ENCODE data around the gene GCC2. TPM values are rescaled to one million over a fixed set of nuclear protein-coding genes. Genes with fewer than 3 reads are reported as not detected.
"Not testable (repeated sequence)": the region's sequence is repeated elsewhere in the genome, so short reads cannot be mapped to it uniquely, and the experiment has no call there.

Gene GCC2, protein sequence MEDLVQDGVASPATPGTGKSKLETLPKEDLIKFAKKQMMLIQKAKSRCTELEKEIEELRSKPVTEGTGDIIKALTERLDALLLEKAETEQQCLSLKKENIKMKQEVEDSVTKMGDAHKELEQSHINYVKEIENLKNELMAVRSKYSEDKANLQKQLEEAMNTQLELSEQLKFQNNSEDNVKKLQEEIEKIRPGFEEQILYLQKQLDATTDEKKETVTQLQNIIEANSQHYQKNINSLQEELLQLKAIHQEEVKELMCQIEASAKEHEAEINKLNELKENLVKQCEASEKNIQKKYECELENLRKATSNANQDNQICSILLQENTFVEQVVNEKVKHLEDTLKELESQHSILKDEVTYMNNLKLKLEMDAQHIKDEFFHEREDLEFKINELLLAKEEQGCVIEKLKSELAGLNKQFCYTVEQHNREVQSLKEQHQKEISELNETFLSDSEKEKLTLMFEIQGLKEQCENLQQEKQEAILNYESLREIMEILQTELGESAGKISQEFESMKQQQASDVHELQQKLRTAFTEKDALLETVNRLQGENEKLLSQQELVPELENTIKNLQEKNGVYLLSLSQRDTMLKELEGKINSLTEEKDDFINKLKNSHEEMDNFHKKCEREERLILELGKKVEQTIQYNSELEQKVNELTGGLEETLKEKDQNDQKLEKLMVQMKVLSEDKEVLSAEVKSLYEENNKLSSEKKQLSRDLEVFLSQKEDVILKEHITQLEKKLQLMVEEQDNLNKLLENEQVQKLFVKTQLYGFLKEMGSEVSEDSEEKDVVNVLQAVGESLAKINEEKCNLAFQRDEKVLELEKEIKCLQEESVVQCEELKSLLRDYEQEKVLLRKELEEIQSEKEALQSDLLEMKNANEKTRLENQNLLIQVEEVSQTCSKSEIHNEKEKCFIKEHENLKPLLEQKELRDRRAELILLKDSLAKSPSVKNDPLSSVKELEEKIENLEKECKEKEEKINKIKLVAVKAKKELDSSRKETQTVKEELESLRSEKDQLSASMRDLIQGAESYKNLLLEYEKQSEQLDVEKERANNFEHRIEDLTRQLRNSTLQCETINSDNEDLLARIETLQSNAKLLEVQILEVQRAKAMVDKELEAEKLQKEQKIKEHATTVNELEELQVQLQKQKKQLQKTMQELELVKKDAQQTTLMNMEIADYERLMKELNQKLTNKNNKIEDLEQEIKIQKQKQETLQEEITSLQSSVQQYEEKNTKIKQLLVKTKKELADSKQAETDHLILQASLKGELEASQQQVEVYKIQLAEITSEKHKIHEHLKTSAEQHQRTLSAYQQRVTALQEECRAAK (N-terminal part only)
- 8.0 and 10.3 TPM in 2 replicates for total RNA-seq (2014; rRNA removed; shearing (Covaris generic))
- polyA plus RNA-seq (2015; cell fraction: cytosol; rRNA removed): 8.6 and 14.3 TPM in 2 replicates
- 23.9 and 29.6 TPM in 2 replicates for polyA plus RNA-seq (2015; cell fraction: nucleus; rRNA removed)

DNA sequence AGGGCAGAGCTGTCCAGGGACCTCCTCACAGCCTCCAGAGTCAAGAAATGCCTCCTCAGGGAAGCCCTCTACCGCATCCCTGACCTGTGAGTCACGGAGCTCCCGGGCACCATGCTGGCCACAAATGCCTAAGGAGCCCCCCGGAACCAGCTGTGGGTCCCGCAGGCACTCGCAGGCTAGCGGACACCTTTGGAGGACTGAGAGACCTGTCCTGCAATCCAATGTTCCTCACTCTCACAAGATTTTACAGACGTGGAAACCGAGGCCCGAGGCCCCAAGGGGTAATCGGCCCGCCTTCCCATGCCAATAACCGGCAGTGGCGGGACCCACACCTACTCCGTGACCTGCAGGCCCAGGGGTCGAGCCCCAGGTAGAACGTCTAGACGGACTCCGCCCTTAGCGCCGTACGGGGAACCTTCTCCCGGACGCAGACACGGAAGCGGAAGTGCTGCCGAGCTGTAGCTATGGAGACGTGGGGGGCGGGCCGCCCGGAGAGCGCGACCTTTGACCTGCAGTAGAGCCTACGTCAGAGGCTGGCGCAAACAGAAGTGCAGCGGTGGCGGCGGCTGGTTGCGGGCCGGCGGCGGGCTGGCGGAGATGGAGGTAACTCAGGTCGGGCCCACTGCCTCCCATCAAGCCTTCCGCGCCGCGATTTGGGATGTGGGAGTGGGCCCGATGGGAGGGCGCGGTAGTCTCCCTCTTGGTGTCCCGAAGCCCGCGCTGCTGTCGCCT is at the start of gene GCC2:
TSS of gene GCC2 (plus strand) at position 529 of the 732 bp plus-strand sequence. CDS start at position 598, 69 bp downstream.
- DNase-seq (ENCODE audit: low read depth): peak; percentile 87

DNA sequence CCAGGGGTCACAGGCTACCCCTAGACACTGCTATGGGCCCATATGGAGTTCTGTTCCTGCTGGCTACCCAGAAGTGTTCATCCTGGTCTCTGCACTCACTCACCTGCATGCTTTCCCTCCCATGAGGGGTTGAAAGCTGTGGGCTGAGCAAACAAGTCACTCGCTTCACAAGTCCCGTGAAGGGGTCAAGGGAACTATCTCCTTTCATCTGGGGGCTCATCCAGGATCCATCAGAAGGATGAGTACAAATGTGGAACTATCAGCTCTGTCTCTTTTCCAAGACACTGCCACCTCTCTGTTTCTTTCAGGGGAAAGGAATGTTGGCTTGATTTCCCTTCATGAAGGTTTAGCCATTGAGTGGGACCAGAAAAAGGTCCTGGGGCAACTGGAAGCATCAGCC is 49.5 kb upstream of the GCC2 start:
- DNase-seq (ENCODE audit: low read depth): no peak

DNA sequence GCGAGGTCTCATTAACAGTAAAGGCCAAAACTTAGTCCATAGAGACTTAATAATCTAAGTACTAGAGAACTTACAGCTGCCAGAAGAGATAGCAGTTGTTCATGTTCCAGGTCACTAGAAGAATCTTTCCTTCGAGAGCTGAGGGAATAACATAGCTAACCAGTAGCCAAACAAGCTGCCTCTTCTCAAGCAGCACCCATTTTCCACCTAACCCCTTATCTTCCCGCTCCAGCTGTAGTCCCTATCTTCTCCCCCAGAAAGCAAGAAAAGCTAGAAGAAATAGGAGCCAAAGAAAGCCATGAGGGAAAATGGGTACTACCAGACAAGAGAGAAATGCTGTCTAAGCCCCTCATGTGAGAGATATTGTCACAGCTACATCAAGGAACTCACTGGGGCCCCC is 47.2 kb upstream of the GCC2 start:
- no peak for DNase-seq (ENCODE audit: low read depth)

DNA sequence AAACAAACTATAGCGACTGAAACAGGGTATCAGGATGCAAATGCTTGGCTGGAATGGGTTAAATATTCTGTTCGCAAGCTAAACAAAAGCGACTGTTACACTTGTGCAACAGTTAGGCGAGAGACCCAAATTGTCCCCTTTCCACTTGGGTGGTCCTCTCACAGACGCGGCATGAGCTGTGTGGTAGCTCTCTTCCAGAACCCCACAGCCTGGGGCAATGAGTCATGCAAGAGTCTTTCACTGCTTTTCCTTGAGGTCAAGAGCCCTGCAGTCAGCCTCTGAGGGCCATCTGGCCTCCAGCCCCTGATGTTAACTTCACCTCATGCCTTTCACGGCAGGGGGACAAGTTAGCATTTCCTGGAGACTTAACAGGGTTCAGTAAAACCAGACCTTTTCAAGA is 45.5 kb upstream of the GCC2 start:
- peak; percentile 37 for DNase-seq (ENCODE audit: low read depth)

DNA sequence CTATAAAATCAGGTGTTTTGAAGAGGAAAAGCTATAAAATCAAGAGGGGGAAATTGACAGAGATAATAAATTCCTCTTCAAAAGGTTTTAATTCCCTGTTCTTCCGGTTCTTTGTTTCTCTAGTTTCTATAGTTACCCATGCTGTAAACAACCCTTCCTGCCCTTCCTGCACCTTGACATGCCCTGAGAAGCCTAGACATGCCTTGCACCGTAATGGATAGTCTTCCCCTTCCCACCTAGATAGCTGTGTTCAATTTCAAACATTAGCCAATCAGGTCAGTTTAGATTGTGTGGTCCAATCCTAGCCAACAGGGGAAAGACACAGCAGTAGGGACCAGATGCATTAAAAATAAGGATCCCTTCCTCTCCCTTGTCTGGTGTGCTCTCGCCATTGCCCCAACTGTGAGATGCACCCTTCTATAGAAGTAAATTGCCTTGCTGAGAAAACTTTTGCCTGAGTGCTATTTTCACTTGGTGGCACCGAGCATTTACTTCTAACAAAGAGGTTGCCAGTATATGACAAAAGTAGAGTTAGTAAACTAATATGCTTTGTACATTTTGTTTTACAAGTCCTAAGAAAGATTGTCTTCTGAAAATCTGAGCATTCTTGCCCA is 44.1 kb upstream of the GCC2 start:
- no peak for DNase-seq (ENCODE audit: low read depth)

DNA sequence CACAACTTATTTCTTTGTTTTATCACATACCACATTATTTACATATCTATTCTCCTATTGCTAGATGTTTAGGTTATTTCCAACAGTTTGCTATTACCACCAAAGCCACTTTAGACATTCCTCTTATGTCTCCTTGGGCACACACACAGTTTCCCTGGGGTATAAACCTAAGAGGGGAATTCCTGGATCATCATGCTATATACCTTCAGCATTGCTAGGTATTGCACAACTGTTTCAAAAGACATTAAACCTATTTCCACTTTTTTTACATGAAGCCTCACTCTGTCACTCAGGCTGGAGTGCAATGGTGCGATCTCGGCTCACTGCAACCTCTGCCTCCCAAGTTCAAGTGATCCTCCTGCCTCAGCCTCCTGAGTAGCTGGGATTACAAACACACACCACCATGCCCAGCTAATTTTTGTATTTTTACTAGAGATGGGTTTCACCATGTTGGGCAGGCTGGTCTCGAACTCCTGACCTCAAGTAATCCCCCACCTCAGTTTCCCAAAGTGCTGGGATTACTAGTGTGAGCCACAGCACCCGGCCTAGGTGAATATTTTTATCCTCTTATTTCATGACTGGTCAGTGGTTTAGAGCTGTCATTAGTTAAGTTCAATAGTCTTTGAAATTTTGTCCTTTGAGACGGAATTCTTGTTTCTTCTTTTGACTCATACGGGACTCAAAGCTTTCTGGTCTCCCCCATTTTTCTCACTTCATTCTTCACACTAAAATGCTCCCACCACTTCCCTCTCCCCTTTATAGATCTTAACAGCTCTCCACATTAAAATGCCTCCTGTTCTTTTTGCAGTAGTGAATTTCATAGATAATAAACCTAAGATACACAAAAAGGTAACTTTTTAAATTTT is 40.9 kb upstream of the GCC2 start:
- no peak for DNase-seq (ENCODE audit: low read depth)

DNA sequence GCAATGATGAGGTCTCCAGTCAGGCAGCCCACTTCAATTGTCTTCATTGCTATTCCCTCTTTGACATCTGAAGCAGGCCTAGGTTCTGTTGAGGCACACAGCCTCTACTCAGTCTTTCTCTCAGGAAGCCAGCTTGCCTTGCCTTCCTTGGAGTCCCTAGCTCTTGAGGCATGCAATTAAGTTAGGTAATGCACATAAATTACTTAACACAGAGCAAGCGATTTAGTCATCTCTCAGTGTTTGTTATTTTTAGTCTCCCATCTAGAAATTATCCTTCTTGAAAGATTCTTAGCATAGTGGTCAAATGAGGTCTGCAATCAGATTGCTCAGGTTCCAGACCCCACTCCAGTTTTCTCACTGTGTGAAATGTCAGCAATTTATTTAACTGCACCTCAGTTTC is 39.2 kb upstream of the GCC2 start:
- no peak for DNase-seq (ENCODE audit: low read depth)

DNA sequence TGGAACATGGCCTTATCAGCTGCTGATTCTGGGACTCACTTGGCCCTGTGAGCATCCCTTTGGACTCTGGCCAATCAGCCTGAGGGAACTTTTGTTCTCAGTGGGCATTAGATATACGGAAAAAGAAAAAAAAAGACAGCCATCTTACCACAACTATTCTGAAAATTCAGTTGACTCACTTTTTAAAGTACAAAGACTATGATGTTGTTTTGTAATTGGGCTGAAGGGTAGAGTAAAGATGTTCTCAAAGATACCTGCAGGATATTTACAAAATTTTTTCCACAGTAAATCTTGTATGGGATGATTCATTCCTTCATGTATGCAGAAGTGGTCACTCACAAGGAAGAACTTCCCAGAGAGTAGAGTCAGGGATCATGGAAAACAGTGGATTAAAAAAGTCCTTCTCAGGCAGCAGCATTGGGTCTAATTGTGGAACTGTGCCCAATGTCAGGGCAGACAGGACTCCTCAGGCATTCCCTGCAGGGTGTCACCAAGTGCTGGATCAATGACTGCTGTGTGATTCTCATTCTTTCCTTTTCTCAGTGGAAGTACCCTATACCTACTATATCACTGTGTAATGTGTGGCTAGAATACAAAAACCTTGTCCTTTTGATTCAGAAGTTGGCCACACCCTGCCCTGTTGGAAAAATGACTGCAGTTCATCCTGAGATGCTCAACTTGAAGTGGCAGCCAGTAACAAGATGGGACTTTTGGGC is 35.9 kb upstream of the GCC2 start:
- DNase-seq (ENCODE audit: low read depth): peak; percentile 95

DNA sequence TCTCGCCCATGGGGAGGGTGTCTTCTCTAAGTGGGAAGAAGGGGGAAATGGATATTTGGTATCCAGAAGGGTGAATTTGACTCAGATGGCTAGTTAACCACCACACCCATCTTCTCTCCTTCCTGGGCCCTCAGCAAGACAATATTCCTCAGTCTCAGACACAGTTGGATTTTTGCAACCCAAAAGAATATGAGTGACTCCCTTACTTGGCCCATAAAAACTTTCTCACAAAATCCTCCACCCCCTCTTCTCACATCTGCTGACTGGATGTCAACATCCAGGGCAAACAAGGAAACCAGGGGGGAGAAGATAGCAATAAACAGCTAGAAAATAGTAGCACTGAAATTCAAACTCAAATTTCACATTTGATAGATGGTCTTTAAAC is 35.3 kb upstream of the GCC2 start:
- DNase-seq (ENCODE audit: low read depth): no peak

DNA sequence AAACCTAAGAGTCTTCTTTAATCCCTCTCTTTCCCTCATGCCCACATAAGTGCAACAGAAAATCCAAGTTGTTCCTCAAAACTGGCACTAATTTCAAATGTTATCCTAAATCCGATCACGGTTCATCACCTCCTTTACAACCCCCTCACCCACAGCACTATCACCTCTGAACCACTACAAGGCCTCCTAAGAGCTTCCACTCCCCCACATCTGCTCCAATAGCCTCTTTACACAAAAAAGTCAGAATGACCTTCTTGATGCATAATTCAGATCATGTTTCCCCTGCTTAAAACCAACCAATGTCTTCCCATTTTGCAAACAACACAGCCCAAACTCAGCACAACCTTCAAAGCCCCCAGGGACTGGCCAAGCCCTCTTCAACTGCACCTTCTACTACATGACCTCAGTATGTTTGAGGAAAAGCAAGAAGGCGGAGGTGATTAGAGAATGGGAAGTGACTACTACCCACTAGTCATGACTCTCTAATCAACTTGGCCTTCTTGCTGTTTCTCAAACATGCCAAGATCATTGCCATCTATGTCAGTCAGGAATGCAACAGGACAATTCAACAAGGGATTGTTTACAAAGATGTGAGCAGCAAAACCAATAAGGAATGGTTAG is 34.6 kb upstream of the GCC2 start:
- no peak for DNase-seq (ENCODE audit: low read depth)

DNA sequence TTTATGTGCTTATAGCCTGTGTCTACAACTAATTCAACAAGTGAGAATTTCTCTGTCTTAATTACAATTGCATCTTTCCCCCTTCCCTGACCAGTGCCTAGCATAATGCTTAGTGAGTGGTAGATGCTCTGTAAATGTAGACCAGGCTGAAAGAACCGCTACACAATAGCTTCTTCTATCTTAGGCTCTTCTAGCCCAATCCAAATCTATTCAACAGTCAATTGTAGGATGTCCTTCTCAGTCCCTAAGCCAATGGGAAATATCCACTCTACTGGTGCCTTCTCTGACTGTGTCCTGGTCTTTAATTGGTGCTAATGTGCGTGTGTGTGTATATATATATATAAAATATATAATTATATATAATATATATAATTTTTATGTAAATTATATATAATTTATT is 34.1 kb upstream of the GCC2 start:
- no peak for DNase-seq (ENCODE audit: low read depth)

DNA sequence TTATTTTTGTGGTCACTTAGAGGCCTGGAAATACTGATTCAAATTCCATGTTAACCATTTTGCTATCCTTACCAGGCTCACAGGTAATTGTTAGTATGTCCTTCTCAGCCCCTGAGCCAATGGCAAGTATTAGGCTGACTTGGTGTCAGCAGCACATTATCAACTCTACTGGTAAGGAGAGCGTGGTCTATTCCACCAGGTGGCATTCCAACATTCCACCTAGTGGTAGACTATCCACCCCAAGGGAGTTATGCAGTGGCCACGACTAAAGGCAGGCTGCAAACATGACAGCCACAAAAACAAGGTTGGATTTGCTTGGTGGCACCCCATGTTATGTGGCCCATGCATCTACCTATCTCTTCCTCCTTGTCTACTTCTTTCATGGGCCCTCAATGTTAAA is 31.8 kb upstream of the GCC2 start:
- DNase-seq (ENCODE audit: low read depth): peak; percentile 12

DNA sequence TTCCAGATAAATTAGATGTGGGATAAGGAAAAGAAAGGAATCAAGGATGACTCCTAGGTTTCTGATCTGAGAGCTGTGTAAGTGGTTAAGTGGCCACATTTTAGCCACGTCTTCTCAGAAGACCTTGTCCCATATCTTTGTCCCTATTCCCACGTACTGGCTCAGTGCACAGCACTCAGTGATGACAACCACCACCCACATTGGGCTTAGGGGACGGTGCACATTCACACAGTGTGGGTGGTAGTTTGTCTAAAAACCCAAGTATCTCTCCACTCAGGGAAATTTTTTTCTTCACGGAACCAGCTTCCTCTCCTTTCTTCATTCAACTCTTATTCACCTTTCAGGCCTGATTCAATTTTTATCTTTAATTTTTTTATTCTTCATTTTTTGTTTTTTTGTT is 30.6 kb upstream of the GCC2 start:
- DNase-seq (ENCODE audit: low read depth): no peak

DNA sequence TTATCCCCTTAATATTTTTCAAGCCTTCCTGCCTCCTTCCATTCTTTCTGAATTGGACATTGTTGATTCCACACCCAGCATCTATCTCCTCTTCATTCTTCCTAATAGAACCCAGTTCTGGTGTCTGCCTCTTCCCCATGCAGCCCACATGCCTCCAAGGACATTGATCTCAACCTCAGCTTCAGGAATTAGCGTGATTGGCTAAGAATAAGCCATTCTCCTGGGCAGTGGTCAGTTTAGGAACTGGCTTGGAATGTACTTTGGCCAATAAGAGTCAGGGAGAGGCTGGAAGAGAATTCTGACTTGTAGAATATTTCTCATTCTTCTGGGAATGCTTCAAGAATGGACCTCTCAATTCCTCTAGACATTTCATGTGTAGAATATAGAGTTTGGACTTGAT is 25.9 kb upstream of the GCC2 start:
- DNase-seq (ENCODE audit: low read depth): no peak

DNA sequence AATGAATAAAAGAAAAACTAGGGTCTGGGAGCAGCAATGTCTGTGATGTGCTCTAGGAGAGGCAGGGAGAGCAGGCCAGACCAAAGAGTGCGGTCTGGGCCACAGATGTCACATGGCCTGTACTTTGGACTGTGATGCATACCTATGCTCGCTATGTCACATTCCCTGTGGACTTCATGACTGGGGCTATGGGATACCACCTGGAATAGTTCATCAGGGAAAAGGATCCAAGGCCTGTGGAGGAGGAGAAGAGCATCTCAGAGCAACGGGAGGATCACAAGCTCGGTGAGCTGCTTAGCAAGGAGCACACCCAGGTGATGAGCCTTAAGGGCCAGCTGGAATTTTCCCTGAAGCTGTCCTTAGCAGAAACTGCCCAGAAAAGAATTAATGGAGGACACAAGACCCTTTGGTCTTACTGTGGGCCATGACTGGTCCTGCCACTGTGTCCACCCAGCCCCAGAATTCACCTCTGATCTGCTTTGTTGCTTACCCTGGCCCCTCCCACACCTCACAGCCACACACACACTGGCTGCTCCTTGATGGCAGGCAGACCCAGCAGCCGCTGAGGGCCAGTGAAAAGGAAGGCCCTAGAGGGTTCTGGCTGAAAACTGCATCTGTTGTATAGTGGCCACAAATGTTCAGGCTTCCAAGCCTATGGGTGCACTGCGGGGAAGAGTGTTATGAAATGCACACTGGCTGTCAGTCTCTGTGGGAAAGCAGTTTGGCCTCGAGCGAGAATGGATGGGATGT is 25.3 kb upstream of the GCC2 start:
- no peak for DNase-seq (ENCODE audit: low read depth)

DNA sequence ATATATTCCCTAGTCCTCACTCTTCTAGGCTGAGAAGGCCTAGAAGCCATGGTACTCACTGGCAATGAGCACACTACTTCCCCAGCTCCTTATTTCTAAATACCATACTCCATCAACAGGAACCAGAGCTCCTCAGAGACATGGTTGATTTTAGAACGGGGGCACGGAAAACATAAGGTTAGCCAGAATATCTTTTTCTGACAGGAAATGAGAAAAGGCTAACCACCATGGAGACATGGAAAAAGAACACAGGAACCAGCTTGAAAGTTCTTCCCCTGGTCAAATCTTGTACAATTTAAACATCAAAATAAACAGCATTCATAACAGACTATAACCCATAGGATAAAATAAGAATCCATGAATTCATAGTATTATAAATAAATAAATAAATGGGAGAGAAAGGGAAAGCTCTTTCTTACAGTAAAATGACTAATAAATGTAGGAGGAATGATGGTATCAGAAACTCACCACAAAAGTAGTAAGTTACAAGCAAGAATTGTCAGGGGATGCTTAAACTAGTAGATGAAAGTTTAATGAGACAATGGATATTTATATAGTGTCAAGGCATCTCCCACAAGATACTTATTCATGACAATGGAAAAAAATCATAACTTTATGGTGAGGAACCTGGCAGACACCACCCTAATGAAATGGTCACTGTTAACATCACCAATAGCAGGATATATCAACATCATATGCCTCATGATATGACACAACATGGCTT is 20.6 kb upstream of the GCC2 start:
- no peak for DNase-seq (ENCODE audit: low read depth)

DNA sequence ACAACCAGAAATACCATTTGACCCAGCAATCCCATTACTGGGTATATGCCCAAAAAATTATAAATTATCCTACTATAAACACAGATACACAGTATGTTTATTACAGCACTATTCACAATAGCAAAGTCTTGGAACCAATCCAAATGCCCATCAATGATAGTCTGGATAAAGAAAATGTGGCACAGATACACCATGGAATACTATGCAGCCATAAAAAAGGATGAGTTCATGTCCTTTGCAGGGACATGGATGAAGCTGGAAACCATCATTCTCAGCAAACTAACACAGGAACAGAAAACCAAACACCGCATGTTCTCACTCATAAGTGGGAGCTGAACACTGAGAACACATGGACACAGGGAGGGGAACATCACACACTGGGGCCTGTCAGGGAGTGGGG is 13.4 kb upstream of the GCC2 start:
- not testable (repeated sequence) for DNase-seq (ENCODE audit: low read depth)
